ENCODE data around the gene CACNA2D1. TPM values are rescaled to one million over a fixed set of nuclear protein-coding genes. Genes with fewer than 3 reads are reported as not detected.

Gene CACNA2D1
- total RNA-seq, 1 experiment from 2014 or later: 0.77 TPM

GRCh38 chr7:82469207-82469606, 25.6 kb upstream of the CACNA2D1 start:
- no peaks in the 10 kb centered on the region for H3K79me2 ChIP-seq (ENCODE audit: low read length)
- intact Hi-C loops (cut with micrococcal nuclease): no loop called here
- no peak overlapping the region for H3K4me2 ChIP-seq (ENCODE audit: low read length)
- no peaks in the 10 kb centered on the region for H3K4me1 ChIP-seq (ENCODE audit: insufficient read depth, low read length)
- no peaks in the 10 kb centered on the region for H4K20me1 ChIP-seq (ENCODE audit: low read length)
- TF ChIP-seq, protein P1, sequence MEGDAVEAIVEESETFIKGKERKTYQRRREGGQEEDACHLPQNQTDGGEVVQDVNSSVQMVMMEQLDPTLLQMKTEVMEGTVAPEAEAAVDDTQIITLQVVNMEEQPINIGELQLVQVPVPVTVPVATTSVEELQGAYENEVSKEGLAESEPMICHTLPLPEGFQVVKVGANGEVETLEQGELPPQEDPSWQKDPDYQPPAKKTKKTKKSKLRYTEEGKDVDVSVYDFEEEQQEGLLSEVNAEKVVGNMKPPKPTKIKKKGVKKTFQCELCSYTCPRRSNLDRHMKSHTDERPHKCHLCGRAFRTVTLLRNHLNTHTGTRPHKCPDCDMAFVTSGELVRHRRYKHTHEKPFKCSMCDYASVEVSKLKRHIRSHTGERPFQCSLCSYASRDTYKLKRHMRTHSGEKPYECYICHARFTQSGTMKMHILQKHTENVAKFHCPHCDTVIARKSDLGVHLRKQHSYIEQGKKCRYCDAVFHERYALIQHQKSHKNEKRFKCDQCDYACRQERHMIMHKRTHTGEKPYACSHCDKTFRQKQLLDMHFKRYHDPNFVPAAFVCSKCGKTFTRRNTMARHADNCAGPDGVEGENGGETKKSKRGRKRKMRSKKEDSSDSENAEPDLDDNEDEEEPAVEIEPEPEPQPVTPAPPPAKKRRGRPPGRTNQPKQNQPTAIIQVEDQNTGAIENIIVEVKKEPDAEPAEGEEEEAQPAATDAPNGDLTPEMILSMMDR (conservative IDR thresholded peaks at IDR 0.05; ENCODE audit: low read depth, low read length): no peak
- TF ChIP-seq EZH2phosphoT487 (IDR thresholded peaks at IDR 0.05; ENCODE audit: borderline replicate concordance, low read length): no peak
- no peak for TF ChIP-seq EZH2 (IDR thresholded peaks at IDR 0.05; ENCODE audit: low read length, unreplicated experiment)
- ATAC-seq: no peak
- no peak overlapping the region for H3K27ac ChIP-seq (ENCODE audit: low read length)
- POLR2A ChIA-PET (ENCODE audit: unreplicated experiment): no interaction called here
- no peaks in the 10 kb centered on the region for H3K9me3 ChIP-seq (ENCODE audit: low read length)
- DNase-seq: no peak
- no peak overlapping the region for H3K9ac ChIP-seq (ENCODE audit: low read length)
- no peaks in the 10 kb centered on the region for H3F3A ChIP-seq (ENCODE audit: low read length, unreplicated experiment)
- H3K4me3 ChIP-seq (ENCODE audit: low read length): no peak overlapping the region
- H3K9me2 ChIP-seq (replicated peaks; ENCODE audit: low read length): no peaks in the 10 kb centered on the region
- no TSS peak for BruUV-seq (replicated peaks)
- H3K27me3 ChIP-seq (ENCODE audit: low read length): peaks cover 26% of the 10 kb centered on the region
- H2AFZ ChIP-seq (ENCODE audit: low read length): no peak overlapping the region
- H3K36me3 ChIP-seq (ENCODE audit: low read depth, low read length): no peaks in the 10 kb centered on the region
- CTCF ChIA-PET: no interaction called here

GRCh38 chr7:82468435-82468834, 24.9 kb upstream of the CACNA2D1 start:
- Histone ChIP-seq H3K27me3 (ENCODE audit: low read length) (peaks cover 21% of the 10 kb centered on the region; the same call in 1 of the 2 replicates), H3K4me1 (ENCODE audit: insufficient read depth, low read length) (no peaks in the 10 kb centered on the region), H3K36me3 (ENCODE audit: low read depth, low read length) (no peaks in the 10 kb centered on the region), H4K20me1 (ENCODE audit: low read length) (no peaks in the 10 kb centered on the region), H2AFZ (ENCODE audit: low read length) (no peak overlapping the region), H3K9me3 (ENCODE audit: low read length) (no peaks in the 10 kb centered on the region), H3K9ac (ENCODE audit: low read length) (no peak overlapping the region), H3K4me3 (ENCODE audit: low read length) (no peak overlapping the region), H3K4me2 (ENCODE audit: low read length) (no peak overlapping the region), H3K9me2 (replicated peaks; ENCODE audit: low read length) (no peaks in the 10 kb centered on the region), H3K27ac (ENCODE audit: low read length) (no peak overlapping the region), H3F3A (ENCODE audit: low read length, unreplicated experiment) (no peaks in the 10 kb centered on the region), H3K79me2 (ENCODE audit: low read length) (no peaks in the 10 kb centered on the region)
- TF ChIP-seq EZH2 (IDR thresholded peaks at IDR 0.05; ENCODE audit: low read length, unreplicated experiment): no peak
- TF ChIP-seq, protein P1 (conservative IDR thresholded peaks at IDR 0.05; ENCODE audit: low read depth, low read length): no peak
- TF ChIP-seq EZH2phosphoT487 (IDR thresholded peaks at IDR 0.05; ENCODE audit: borderline replicate concordance, low read length): no peak
- ChIA-PET POLR2A (ENCODE audit: unreplicated experiment) (no interaction called here), CTCF (no interaction called here)
- no TSS peak for BruUV-seq (replicated peaks)
- intact Hi-C loops (cut with micrococcal nuclease): no loop called here
- ATAC-seq (no peak), DNase-seq (no peak)

- H4K20me1 ChIP-seq (ENCODE audit: low read length): no peaks in the 10 kb centered on the region
- H3F3A ChIP-seq (ENCODE audit: low read length, unreplicated experiment): no peaks in the 10 kb centered on the region
- H2AFZ ChIP-seq (ENCODE audit: low read length): no peak overlapping the region
- H3K9me2 ChIP-seq (replicated peaks; ENCODE audit: low read length): no peaks in the 10 kb centered on the region
- DNase-seq (no peak), ATAC-seq (no peak)
- no peak overlapping the region for H3K4me2 ChIP-seq (ENCODE audit: low read length)
- TF ChIP-seq, protein P1 (conservative IDR thresholded peaks at IDR 0.05; ENCODE audit: low read depth, low read length): no peak
- no peak for TF ChIP-seq EZH2phosphoT487 (IDR thresholded peaks at IDR 0.05; ENCODE audit: borderline replicate concordance, low read length)
- H3K79me2 ChIP-seq (ENCODE audit: low read length): no peaks in the 10 kb centered on the region
- H3K27ac ChIP-seq (ENCODE audit: low read length): no peak overlapping the region
- H3K9ac ChIP-seq (ENCODE audit: low read length): no peak overlapping the region
- no peak overlapping the region for H3K4me3 ChIP-seq (ENCODE audit: low read length)
- peaks cover 17% of the 10 kb centered on the region; the same call in 1 of the 2 replicates for H3K27me3 ChIP-seq (ENCODE audit: low read length)
- H3K9me3 ChIP-seq (ENCODE audit: low read length): no peaks in the 10 kb centered on the region
- H3K4me1 ChIP-seq (ENCODE audit: insufficient read depth, low read length): no peaks in the 10 kb centered on the region
- ChIA-PET POLR2A (ENCODE audit: unreplicated experiment) (no interaction called here), CTCF (no interaction called here)
- no peaks in the 10 kb centered on the region for H3K36me3 ChIP-seq (ENCODE audit: low read depth, low read length)
- intact Hi-C loops (cut with micrococcal nuclease): no loop called here
- no TSS peak for BruUV-seq (replicated peaks)
Measured at GRCh38 chr7:82467020-82467419, 23.4 kb upstream of the CACNA2D1 start.

All from PC-3 (cell line).